ENCODE measurements around the gene MAGI1. TPM values are rescaled to one million over a fixed set of nuclear protein-coding genes. Genes with fewer than 3 reads are reported as not detected.
A peak's percentile ranks its signal among the peaks of the same experiment; 100 is the strongest.

The MAGI1 gene
- polyA plus RNA-seq, 1 donor = 32.7 TPM

DNA sequence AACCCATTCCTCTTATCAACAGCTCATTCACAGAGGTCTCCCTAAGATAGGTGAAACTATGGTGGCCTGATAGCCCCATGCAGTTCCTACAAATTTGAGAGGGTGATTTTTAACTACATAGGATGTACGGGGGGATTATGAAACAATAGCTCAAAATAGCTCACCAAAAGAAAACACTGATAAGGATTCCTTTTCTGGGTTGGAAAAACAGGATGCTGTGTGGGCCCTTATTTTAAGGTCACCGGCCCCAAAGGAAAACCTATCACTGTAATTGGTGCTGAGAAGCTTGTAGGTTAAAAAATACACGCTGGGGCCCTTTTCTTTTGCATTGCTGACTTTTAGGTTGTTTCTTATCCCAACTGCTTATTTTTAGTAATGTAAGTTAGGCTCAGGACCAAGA, 627.4 kb downstream of the MAGI1 start:
- DNase-seq = no peak

DNA sequence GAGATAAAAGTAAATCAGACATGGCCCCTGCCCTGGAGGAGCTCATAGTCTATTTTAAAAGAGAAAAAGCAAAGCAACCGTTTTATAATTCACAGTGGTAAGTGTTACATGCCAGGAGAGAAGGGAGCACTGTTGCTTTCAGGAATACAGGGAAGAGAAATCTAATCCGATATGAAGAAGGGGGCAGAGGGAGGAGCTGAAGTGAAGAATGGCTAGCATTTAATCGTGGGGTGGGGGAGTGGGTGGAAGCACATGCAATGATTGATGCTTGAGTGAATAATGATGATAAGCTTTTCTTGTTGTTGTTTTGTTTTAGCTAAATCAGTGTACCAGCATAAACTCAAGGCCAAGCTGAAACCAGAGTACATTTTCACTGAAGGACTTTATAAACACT, 629.5 kb downstream of the MAGI1 start:
- DNase-seq = no peak

DNA sequence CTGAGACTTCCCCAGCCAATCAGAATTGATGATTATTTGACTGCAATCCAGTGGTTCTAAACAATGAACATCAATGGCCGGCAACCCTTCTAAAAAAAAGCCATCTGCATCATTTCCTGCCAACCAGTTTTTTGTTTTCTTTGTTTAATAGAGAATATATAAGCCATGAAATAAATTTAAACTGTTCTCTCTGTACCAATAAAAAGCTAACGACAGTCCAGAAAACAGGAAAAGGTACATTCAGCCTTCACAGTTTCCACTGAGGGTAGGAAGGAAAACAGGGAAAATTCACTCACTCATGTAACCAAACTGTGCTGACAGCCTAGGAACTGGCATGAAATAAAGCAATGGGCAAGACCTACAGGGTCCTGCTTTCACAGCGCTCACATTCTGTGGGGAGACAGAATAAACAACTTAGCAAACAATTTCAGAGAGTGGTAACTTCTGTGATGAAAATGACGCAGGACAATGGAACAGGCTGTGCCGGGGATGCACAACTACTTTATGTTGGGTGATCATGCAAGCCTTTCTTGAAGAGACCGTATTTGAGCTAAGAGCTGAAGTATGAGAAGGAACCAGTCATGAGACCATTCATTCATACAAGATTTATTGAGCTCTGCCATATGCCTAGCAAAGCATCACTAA, 630.1 kb downstream of the MAGI1 start:
- no peak for DNase-seq

DNA sequence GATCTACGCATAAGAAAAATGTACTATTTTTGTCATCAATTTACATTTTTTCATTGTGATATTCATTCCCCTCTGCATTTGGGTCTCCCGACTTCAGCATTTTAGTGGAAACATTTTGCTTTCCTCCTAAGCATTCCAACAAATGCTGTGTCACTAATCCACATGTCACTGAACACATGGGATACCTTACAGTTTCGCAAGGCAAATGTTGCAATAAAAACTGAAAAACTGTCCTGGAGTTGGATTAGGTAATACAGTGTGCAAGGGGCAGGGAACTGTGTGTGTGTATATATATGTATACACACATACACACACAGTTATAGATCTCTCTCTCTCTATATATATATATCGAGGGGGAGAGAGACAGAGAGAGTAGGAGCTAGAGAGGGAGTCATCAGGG, 632.2 kb downstream of the MAGI1 start:
- no peak for DNase-seq

DNA sequence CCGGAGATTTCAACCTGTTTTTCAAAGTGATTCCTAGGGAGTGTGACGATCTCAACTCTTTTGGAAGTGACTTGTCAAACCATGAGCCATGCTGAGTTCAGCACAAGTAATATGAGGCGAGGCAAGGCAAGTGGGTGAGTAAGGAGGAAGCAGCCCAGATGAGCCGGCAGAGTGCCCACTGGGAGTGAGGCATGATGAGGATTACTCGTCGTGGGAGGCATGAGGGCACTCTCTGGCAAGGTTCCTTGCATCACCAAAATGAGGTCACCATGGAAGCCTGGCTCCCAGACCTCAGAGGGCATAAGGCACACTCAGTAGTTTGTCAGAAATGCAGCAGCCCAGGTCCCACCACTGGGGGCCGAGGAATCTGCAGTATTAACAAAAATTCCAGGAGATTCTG, 636.1 kb downstream of the MAGI1 start:
- DNase-seq = no peak

DNA sequence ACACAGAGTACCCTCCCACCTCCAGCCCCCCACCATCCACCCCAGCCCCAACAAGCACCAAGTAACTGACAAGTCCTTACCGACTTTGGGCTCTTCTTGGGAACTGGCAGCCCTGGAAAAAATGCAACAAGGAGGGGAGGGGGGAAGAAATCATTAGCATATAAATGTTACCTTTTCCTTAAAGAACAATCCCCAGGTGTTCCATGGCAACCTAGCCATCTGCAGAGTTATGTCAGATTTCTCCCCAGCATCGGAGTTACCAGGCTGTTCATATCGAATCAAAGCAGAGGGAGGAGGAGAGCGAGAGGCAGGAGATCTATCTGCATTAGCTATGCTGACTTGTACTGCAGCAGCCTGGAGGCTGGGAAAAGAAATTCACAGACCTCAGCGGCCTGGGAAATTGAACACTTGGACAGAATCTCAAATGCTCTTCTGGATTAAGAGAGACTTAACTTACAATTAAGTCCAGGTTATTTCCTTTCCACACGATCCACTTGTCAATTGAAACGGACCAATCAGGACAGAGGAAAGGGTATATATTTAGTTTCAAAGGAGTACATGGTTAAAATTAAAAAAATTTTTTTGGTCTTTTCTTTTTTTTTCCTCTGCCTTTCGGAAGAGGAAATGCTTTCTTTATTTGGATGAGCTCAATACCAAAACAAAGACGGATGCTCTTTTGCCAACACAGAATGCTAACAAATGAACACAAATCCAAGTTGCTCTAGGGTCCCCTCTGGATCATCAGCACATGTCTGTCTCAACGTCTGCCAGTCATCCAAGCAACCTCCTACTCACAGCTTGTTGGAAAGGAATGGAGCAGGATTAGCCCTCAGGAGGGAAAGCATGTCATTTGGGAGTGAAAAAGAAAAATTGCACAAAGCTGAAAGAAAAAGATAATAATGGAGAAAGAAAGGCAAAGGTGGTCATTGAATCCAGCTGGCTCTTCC, 637.1 kb downstream of the MAGI1 start:
- no peak for DNase-seq

DNA sequence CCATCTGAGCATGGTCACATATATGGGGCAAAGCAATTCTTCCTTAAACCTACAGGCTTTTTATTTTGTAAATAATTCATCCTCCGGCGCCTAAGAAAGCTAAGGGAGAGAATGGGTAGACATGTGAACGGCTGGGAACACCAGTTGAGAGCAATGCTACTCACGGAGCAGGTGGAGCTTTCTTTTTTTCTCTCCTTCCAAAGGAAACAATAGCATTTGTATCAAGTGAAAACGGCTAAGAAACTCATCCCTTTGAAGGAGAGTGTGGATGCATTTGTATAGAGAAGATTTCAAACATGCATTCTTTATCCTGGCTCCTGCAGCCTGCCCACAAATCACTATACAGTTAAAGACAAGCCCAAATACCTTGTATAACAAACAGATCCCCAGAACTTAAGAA, 637.8 kb downstream of the MAGI1 start:
- DNase-seq = no peak

DNA sequence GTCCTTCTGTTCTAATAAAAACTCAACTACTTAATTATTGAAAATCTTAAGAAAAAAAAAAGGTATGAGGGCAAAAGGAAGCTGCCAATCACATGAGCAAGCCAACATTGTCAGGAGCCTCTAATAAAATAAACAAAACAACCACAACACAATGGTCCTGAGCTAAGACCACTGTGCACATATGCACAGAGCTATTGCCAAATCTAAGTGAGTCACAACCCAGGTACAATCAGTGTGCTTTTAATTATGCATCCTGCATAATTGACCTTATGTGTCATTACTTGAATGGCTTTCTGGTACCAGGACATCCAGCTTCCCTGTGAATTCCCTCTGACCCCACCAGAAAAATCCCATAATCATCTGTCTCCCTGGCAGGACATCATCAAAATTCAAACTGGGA, 639.8 kb downstream of the MAGI1 start:
- no peak for DNase-seq

DNA sequence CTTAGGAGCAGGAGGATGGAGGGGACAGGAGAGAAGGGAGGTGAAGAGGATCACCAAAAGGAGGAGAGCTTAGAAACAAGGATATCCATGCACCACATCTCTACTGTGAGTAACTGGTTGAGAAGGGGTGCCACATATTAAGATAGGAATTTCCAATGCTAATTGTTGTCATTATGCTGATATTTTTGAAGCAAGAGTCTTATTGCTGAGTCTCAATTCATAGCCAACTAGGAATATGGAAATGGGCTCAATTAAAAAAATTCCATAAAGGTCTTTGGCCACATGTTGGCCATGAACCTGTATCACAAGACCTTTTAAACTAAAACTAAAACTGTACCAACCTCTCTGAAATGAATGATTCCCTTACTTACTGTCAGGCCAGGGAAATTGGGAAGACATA, 642.6 kb downstream of the MAGI1 start:
- DNase-seq = no peak

DNA sequence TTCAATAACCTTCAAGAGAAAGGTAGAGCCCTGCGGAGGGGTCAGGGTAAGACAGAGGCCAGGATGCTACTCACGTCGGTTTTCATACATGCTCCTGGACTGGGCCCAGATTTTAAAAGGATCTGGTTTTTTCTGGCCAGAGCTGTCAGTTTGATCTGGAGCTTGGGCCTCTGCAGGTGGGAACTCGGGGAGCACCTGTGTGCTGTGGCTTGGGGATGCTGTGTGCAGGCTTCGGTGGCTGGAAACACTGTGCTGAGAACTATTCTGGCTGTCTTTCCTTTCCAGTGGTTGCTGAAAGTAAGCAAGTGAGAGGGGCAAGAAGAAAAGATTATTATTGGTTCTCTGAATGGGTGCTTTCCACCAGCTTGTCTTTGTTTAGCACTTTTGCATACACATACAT, 647.6 kb downstream of the MAGI1 start:
- DNase-seq = no peak

DNA sequence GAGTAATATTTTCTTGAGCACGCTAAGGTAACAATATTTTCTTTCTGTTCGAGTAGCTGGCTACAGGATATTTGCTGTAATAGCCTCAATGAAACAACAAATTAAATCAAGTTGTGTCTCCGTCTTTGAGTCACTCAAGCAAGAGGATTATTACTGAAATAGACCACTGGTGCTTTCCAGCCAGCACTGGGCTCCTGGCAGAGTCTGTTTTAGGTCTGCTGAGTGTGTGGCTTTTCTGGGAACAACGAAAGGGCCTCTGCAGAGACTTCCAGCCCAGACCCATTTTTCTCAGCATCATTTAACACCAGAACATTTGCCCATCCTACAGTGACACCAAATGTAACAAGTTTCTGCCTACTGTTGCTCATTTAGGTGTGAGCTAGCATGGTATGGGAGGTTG, 652.9 kb downstream of the MAGI1 start:
- no peak for DNase-seq

DNA sequence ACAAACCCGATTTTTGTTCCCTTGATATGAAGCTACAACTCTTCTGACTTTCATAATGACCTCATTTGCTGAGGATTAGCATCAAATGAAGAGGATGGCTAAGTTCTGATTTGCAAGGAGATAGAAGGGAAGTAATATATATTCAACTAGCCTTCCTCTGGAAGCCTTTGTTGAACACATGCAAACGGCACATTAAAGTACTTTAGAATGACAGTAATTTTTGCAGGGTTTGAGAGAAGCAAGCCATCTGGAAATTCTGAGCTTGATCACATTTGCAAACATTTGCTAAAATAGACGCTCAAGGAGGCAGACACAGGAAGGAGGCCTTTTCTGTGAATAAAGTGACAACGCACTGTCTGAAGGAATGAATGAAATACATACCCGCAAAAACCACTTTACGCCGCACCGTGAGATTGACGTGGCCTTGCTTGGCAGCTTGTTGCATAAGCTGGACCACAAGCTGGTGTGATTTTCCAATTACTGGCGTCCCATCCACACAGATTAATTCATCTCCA, 657.2 kb downstream of the MAGI1 start:
- no peak for DNase-seq

DNA sequence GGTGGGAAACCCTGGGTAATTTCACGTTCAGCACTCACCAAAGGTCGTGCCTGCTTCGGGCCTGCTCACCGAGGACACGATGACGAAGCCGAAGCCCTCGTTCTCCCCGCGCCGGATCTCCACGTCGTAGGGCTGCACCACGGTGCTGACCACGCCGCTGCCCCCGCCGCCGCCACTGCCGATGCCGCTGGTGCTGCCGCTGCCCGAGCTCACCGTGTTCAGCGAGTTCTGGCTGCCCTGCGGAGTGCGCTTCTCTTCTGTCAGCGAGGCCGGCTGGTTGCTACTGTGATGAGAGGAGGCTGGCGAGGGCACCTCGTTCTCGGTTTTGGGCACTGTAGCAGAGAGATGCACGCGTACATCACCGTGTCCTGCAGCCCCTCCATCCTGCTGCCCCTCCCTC, 659.5 kb downstream of the MAGI1 start:
- no peak for DNase-seq

DNA sequence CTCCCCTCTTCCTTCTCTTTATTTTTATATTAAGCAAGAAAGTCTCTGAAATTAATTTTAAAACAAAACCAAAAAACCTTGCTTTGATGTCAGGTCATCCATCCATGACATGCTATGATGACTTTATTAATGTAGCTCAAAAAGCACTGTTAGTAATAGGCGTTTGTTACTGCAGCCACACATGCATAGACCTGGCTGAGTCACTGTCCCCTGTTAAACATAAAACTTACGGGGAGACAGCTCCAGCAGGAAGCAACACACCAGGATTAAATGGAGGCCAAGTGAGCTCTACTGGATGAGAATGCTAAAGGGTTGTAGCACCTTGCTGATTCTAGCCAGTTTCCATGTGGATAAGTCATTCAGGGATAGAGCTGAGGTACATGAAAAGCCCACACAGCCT, 661.1 kb downstream of the MAGI1 start:
- no peak for DNase-seq

DNA sequence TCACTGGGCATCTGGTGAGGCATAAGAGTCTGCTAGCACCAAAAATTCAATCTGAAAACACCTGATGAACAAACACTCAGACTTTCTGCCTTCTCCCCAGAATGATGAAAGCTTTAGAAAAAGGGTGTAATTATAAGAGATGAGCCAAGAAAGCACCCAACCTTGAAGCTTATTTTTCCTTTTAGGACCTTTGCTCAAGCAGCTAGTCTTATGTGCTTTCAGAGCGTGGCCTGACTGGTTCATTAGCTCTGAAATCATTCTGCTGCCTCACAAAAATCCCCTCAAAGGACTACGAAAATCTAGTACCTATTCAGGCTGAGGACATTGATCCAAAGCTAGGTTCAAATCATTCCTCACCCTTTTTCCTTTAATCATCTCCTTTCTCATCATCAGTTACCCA, 662.3 kb downstream of the MAGI1 start:
- DNase-seq = no peak

DNA sequence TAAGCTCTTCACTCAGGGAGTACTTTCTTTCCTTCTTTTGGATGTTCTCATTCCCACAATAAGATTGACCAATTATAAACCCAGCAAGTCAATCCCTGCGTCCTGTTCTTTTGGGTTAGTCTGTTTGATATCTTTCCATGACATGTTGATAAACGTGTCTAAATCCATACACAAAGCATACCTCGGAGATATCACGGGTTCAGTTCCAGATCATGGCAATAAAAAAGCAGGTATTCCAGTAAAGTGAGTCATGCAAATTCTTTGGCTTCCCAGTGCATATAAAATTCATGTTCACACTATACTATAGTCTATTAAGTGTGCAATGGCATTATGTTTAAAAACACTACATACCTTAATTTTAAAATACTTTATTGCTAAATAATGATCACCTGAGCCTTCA, 667.7 kb downstream of the MAGI1 start:
- no peak for DNase-seq

DNA sequence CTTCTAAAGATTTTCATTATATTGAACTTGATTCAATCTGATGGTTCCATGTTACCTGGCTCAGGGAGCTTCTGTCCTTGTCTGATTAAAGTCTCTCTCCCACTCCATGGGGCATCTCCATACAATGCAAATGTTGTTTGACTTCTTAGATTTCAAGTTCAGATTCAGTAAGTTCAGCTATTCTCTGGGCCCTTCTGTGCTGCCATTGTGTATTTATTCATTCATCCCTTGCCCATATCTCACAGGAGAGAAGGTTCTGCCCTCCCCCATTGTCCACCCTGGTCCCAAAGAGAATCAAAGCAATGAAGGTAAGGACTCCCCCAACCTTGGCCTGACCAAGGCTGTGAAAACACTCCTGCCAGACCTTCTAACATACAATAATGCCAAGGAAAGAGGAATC, 669.9 kb downstream of the MAGI1 start:
- no peak for DNase-seq

DNA sequence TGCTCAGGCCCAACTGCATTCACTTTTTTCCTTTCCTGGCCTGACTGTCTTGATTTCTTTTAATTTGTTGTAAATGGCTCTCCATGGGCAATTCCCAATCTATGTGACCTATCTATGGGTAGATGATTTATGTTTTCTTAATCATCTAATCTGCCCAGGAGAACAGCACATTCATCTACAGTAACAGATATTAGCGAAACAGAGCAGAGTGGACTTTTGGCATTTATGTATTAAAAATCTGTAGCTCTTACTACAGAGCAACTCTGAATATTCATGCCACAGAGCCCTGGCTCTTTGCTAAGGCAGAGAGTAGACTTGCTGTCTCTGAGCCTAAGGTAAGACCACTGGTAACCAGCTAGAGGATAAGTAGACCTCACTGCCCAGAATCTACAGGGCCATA, 676.0 kb downstream of the MAGI1 start:
- no peak for DNase-seq

DNA sequence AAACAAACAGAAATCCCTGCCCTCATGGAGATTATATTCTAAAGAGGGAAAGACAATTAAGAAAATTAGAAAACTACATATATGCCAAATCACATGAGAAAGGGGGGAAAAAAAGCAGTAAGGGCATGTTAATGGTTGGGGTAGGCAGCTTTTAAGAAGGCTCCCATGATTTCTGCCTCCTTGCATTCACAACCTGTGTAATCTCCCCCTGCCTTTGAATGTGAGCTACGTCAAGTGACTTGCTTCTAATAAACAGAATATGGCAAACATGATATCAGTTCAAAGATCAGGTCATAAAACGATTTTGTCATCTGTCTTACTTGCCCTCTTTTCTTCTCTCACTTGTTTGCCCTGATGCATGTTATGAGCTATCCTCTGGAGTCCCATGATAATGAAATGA, 677.3 kb downstream of the MAGI1 start:
- no peak for DNase-seq

DNA sequence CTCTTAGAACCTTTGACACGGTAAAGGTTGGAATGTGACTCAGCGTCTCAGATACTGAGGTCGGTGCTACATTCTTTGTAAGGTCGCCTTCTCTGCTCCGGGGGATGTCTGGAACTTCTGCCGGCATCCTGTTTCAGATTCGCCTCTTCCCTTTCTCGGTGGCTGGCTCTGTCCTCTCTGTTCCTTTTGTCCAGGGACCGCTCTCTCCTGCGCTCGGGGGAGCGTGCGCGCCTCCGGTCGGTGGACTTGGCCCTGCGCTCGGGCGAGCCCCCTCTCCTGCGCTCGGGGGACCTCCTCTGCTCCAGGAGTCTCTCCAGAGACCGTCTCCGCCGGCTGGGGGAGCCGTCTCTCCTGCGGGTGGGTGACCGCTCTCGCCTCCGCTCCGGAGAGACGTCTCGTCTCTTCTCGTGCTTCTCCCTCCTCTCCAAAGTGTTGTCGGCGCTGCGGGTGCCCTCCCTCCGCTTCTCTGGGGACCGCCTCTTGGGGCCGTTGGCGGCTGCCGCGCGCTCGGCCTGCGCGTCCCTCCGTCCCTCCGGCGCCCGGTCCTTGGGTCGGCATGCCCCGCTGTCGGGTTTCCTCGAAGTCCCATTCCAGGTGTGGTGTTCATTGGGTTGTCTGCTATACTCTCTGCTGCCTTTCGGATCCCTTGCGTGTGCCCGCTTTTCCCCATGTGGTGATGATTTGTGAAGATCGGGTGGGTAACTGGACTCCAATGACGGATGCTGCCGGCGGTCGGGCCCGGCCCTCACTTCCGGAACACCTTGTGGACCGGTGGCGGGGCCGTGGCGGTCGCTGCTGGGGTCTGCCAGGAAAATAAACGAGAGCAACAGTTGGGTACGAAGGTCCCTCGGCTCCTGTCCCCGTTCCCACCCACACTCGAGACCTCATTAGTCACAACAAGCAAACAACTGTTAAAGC, 682.1 kb downstream of the MAGI1 start:
- peak; percentile 50 for DNase-seq

DNA sequence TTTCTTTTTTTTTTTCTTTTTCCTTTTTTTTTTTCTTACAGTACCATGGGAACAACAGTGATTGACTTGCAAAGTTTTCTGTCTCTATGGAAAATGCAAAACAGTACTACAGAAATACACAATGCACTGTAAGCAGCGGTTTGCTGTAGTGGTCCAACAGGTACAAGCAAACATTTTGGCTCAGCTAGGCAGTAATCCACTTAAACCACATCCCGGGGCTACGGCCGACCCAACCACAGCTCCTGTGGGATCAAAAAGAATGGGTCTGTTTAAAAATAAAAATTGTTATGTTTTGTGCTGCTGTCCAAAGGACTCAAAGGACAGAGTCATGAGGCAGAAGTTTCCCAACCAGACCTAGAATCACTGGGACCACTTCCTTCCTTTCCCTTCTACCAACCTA, 683.8 kb downstream of the MAGI1 start:
- DNase-seq = no peak

DNA sequence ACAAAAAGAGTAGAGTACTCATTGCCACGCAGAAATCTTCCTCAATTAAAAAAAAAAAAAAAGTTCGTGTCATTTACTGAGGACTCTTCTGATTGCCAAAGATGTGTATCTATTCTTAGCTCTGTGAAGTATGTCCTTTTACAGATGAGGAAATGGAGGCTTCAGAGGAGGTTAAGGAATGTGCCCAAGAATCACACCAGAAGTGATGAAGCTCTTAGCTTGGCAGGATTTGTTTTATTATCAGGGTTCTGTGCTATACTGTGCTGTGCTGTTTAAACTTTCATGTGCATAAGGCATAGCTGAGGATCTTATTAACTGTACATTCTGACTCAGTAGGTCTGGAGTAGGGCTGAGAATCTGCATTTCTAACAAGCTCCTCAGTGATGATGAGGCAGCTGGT, 685.8 kb downstream of the MAGI1 start:
- no peak for DNase-seq

DNA sequence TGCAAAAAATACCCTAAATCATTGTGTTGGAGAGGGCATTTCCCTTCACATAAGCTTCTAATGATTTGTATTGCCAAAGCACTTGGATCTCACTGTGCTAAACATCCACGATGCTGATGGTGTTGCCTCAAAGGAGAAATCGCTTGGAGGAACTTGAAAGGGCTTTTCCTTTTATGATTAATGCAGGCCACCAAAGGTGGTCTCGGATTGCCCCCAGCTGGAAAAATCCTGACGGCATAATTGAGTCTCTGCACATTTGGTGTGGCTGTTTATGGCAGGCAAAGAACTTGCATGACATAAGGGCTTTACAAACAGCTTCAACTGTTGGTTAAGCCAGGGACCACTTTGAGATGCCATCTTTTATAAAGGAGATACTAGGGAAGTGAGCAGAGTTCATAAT, 687.0 kb downstream of the MAGI1 start:
- DNase-seq = no peak

All from left kidney (tissue), 2 donors.